ENCODE measurements around the gene SAT2.
A peak's percentile ranks its signal among the peaks of the same experiment; 100 is the strongest.

SAT2 gene

GRCh38 chr17:7589891-7590691, 37.5 kb downstream of the SAT2 start, which contains the start of gene SOX15:
Gene SOX15, minus strand, starts transcription at chr17:7590094. Its CDS starts 418 bp downstream, at chr17:7589676.
- no peak for DNase-seq

- DNase-seq, result no peak
These were observed 38.3 kb downstream of the SAT2 start for GRCh38 chr17:7589204-7589868.

- no peak for DNase-seq
These were observed 38.9 kb downstream of the SAT2 start for GRCh38 chr17:7588553-7589203.

DNA sequence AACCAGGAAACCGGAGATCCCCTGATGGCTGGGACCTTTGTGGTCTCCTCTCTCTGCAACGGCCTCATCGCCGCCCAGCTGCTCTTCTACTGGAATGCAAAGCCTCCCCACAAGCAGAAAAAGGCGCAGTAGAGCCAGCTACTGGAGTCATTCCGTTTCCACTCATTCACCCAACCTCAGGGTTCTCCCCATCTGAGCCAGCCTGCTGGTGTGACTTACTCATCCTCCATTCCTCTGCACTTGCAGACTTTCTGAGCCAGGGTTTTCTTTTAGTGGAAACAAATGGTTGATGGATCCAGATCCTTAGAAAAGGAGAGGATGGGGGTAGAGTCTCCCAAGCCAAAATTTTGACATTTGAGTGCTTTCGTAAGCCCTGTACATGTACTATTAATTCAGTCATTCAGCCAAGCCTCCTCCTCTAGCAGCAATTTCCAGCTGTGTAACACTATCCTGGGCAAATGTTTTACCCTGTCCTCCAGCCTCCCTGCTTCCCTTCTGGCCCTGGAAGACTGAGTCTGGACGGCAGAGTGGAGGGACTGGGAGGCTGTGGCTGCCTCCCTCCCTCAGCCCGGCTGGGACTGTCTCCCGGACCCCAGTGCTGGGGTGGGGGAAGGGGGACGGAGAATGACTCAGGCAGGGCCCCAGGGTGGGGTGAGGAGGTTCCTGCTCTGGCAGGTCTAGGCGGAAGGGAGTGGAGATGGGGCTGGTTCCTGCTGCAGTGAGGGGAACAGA, 40.0 kb downstream of the SAT2 start:
- DNase-seq, result no peak

GRCh38 chr17:7586673-7587419, 40.8 kb downstream of the SAT2 start:
- no peak for DNase-seq

DNA sequence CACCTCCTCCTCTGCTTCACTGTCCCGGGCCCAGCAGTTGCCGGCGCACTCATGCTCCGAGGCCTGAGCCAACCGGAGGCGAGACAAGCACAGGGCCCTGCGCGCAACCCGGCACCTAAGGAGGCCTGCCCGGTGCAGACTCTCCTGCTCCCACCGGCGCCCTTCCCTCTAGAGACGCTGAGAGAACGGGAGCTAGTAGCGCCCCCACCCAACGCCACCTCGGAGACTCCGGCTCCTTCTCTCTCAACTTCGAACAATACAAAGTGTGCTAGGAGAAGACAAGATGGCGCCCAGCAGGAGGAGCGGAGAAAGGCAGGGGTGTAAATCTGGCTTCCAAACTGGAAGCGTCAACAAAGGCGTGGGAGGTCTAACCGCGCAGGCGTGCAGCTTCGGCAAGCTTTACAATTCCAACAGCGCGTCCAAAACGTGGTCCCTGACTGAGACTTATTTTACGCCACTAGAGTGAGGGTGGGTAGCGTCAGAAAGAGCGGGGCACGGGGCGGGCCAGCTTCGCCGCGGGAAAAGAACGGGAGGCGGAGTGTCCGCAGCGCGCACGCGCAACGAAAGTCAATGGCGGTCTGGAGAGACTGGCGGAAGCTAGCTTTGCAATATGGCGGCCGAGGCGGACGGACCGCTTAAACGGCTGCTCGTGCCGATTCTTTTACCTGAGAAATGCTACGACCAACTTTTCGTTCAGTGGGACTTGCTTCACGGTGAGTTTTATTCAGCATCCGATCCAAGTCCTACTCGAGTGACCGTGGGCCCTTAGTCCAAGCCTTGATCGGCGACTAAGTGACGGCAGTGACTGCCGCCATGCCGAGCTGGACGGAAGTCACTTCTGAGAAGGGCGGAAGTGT, 44.1 kb downstream of the SAT2 start, which contains the start of gene MPDU1:
Gene MPDU1, plus strand, starts transcription at position 600 of the 857 bp plus-strand sequence. Its CDS starts 11 bp downstream, at position 611.
- peak; percentile 90 for DNase-seq

- no peak for DNase-seq
These were observed 45.0 kb downstream of the SAT2 start for GRCh38 chr17:7582396-7583252.

- DNase-seq, result no peak
These were observed 46.7 kb downstream of the SAT2 start for GRCh38 chr17:7580604-7581575.

GRCh38 chr17:7579834-7580603, 47.6 kb downstream of the SAT2 start:
- DNase-seq, result no peak

GRCh38 chr17:7579001-7579833, 48.4 kb downstream of the SAT2 start, which contains the start of gene CD68:
Gene CD68, plus strand, starts transcription at chr17:7579638. Its CDS starts 40 bp downstream, at chr17:7579678.
- DNase-seq, result peak; percentile 79

DNA sequence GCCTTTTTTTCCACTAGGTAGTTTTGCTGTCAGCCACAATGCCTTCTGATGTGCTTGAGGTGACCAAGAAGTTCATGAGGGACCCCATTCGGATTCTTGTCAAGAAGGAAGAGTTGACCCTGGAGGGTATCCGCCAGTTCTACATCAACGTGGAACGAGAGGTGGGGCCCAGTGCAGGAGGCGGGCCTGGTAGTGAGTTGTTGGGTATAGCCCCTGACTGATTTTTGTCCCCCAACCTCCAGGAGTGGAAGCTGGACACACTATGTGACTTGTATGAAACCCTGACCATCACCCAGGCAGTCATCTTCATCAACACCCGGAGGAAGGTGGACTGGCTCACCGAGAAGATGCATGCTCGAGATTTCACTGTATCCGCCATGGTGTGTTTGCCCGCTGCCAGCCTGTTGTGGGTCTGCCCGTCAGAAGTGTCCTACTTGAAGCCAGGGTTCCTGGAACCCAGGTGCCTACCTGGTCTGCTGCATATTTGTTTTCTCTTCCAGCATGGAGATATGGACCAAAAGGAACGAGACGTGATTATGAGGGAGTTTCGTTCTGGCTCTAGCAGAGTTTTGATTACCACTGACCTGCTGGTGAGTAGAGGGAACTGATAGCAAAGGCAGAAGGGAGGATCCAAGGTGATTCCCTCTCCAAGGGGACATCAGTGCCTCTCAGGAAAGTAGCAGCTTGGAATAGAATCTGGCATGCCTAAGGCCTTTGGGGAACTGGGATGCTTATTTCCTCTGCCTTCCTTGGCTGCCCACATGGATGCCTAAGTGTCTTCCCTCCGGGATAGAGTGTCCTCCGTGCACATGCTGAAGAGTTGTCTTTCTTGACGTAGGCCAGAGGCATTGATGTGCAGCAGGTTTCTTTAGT, 50.1 kb downstream of the SAT2 start:
- DNase-seq, result no peak

GRCh38 chr17:7576432-7576937, 51.1 kb downstream of the SAT2 start:
- no peak for DNase-seq
